Endodermal cell (in vitro differentiated cells): ENCODE data around the gene NFKBIA. TPM values are rescaled to one million over a fixed set of nuclear protein-coding genes. Genes with fewer than 3 reads are reported as not detected.

Source experiments
- DNase-seq: peaks from one replicate; pipeline ENCODE4 v3.0.0-alpha.2; 2017
- H3K27ac ChIP-seq: 2 replicates; pipeline ENCODE4 v1.5.1; 2013; ENCODE audit warnings: mild to moderate bottlenecking, low read depth, low read length, moderate library complexity
- H3K27me3 ChIP-seq: 2 replicates; pipeline ENCODE4 v1.6.1; 2013; ENCODE audit warnings: mild to moderate bottlenecking, low read length, moderate library complexity; ENCODE audit not compliant: insufficient read depth, control insufficient read depth, poor library complexity, severe bottlenecking
- H3K36me3 ChIP-seq: 2 replicates; pipeline ENCODE4 v1.7.0; 2013; ENCODE audit warnings: mild to moderate bottlenecking, low read length, moderate library complexity; ENCODE audit not compliant: control insufficient read depth, insufficient read depth
- H3K4me1 ChIP-seq: one replicate; pipeline ENCODE4 v1.7.0; 2013; ENCODE audit warnings: low read length; ENCODE audit not compliant: control insufficient read depth, insufficient read depth
- H3K4me3 ChIP-seq: 2 replicates; pipeline ENCODE4 v1.5.1; 2013; ENCODE audit warnings: mild to moderate bottlenecking, low read length, moderate library complexity
- H3K9ac ChIP-seq: 2 replicates; pipeline ENCODE4 v1.6.1; 2013; ENCODE audit warnings: mild to moderate bottlenecking, low read length, moderate library complexity; ENCODE audit not compliant: poor library complexity, severe bottlenecking; ENCODE audit errors: extremely low read depth
- H3K9me3 ChIP-seq: 2 replicates; pipeline ENCODE4 v1.6.1; 2013; ENCODE audit warnings: mild to moderate bottlenecking, low read length, moderate library complexity; ENCODE audit not compliant: control insufficient read depth
- H3K27ac Mint-ChIP-seq: 2 replicates; pipeline ENCODE4 v1.8.0; 2020; ENCODE audit warnings: mixed read lengths
- H3K27me3 Mint-ChIP-seq: 2 replicates; pipeline ENCODE4 v1.8.0; 2021; ENCODE audit warnings: mild to moderate bottlenecking, mixed read lengths; ENCODE audit not compliant: insufficient read depth
- H3K36me3 Mint-ChIP-seq: 2 replicates; pipeline ENCODE4 v1.8.0; 2020; ENCODE audit warnings: low read depth, mixed read lengths
- H3K4me1 Mint-ChIP-seq: 2 replicates; pipeline ENCODE4 v1.8.0; 2020; ENCODE audit warnings: mixed read lengths
- H3K4me3 Mint-ChIP-seq: 2 replicates; pipeline ENCODE4 v1.8.0; 2020; ENCODE audit warnings: mild to moderate bottlenecking, moderate library complexity, mixed read lengths
- H3K9me3 Mint-ChIP-seq: 2 replicates; pipeline ENCODE4 v1.8.0; 2020; ENCODE audit warnings: mild to moderate bottlenecking, mixed read lengths
- WGBS, 2 experiments: methylation state at CpG; one replicate each; pipeline versions ENCODE4 v1.1.5 to v1.1.7; 2013; ENCODE audit warnings: missing lambda C conversion rate in 2 of 2, mixed read lengths in 1 of 2; ENCODE audit not compliant: insufficient coverage in 1 of 2, insufficient read length in 1 of 2; 5-methylcytosine and 5-hydroxymethylcytosine counted together
- total RNA-seq, 2 donors: library from RNA; stranded (reverse); fragmentation: NEBNext Ultra II Directional in 1 of 2; extraction: Animal tissue kit (Norgen Biotek cat#: 25700) in 1 of 2; gene quantifications; 2 replicates in 1 of 2; 3 replicates in 1 of 2; pipeline ENCODE4 v1.2.1, GENCODE V29; 2021
- TF ChIP-seq, protein P1 (sequence below): fragments of 200-600 bp; sonication (generic); conservative IDR thresholded peaks from 2 replicates; pipeline ENCODE4 v1.5.0; 2021; ENCODE audit warnings: antibody characterized with exemption, mild to moderate bottlenecking

The NFKBIA gene
- total RNA-seq, 2 donors from 2014 or later, result 148 to 188 TPM

DNA sequence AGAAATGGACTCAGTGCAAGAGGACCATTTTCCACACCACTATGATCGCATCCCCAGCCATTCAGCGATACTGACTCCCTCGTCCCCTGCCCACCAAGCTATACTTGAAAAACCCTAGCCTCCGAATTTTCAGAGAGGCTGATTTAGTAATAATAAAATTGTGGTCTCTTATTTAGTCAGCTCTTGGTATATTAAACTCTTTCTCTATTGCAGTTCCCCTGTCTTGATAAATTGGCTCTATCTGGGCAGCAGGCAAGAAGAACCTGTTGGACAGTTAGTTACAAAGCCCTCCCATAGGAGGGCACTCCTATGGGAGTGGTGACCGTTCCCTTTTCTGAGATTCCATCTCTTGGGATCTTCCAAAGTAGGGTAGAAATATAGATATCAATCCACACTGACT lies 33.6 kb downstream of the NFKBIA start:
- DNase-seq, result no peak
- TF ChIP-seq, protein P1, sequence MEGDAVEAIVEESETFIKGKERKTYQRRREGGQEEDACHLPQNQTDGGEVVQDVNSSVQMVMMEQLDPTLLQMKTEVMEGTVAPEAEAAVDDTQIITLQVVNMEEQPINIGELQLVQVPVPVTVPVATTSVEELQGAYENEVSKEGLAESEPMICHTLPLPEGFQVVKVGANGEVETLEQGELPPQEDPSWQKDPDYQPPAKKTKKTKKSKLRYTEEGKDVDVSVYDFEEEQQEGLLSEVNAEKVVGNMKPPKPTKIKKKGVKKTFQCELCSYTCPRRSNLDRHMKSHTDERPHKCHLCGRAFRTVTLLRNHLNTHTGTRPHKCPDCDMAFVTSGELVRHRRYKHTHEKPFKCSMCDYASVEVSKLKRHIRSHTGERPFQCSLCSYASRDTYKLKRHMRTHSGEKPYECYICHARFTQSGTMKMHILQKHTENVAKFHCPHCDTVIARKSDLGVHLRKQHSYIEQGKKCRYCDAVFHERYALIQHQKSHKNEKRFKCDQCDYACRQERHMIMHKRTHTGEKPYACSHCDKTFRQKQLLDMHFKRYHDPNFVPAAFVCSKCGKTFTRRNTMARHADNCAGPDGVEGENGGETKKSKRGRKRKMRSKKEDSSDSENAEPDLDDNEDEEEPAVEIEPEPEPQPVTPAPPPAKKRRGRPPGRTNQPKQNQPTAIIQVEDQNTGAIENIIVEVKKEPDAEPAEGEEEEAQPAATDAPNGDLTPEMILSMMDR, result no peak
- H3K9ac ChIP-seq, result no peak overlapping the region
- Mint-ChIP-seq H3K4me3 (no peak overlapping the region), H3K27ac (no peak overlapping the region), H3K9me3 (peaks cover 9% of the 10 kb centered on the region), H3K36me3 (no peaks in the 10 kb centered on the region), H3K4me1 (peaks cover 23% of the 10 kb centered on the region), H3K27me3 (no peaks in the 10 kb centered on the region)
- H3K9me3 ChIP-seq, result peaks cover 10% of the 10 kb centered on the region
- peaks cover 15% of the 10 kb centered on the region for H3K4me1 ChIP-seq
- no peak overlapping the region for H3K27ac ChIP-seq
- no peak overlapping the region for H3K4me3 ChIP-seq
- H3K36me3 ChIP-seq, result no peaks in the 10 kb centered on the region
- 76% methylated on average over 5 of the region's 5 CpGs; no CpG with 5 or more reads in 1 of the 2 experiments for WGBS, 2 experiments
- H3K27me3 ChIP-seq, result no peaks in the 10 kb centered on the region

DNA sequence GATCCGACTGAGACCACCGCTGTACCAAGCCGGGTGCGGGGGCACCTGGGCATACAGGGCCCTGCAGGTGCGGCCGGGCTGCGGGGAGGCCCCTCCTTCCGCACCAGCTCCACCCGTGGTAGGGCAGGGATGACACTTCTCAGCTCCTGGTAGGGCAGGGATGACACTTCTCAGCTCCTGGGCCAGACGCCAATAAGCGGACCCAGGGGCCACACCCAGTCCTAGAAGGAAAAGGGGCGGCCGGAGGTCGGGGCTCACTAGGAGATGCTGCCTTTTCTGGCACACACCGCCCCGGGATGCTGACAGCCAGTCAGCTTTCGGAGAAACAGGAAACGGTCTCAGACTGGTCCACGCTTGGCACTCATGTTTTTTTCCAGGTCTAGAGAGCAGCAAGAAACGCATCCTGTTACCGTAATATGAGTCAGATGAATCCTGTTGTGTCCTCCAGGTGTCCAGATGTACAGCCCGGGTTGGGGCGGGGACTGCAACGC lies 34.8 kb downstream of the NFKBIA start:
- Mint-ChIP-seq H3K9me3 (peaks cover 9% of the 10 kb centered on the region), H3K27me3 (no peaks in the 10 kb centered on the region)
- WGBS, 2 experiments, result 94% methylated on average over 17 to 24 of the region's 24 CpGs

DNA sequence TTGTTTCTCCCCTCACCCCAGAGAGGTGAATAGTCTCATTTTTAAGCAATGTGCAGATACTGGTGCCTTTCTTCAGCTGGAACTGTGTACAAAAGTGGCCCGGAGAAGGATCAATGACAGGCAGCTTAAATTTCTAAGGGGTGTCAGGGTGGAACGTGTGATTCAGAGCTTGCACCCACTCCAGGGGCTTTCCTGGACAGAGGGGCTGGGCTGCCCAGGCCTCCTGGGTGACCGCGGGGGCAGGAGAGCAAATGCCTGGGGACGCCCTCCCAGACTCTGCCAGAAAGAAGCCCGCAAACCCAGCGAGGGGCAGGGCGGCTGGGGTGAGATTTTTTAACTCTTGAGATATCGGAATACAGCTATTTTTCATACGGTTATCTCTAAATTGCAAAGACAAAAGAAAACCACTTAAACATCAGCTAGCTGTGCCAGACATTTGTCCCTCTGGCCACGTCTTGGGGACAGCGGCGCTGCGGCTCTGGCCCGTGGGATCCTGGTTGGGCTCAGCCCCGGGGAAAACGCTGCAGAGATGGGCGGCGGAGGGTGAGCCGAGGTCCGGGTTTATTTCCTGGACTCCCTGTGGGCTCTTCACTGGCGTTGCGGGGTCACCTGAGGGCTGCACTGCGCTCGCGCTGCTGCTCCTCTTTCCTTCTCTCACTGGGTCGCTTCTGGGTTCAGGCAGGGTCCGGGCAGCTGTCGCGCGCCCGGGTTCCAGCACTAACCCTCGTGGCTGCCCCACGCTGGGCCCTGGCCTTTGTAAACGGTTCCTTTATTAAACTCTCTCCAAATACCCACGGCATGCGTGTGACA lies 35.8 kb downstream of the NFKBIA start:
- no peak overlapping the region for H3K27ac ChIP-seq
- peaks cover 10% of the 10 kb centered on the region for H3K9me3 ChIP-seq
- H3K27me3 Mint-ChIP-seq, result no peaks in the 10 kb centered on the region
- peaks cover 15% of the 10 kb centered on the region for H3K4me1 ChIP-seq
- H3K4me3 Mint-ChIP-seq, result no peak overlapping the region
- no peak overlapping the region for H3K4me3 ChIP-seq
- TF ChIP-seq, protein P1, result no peak
- peak overlapping the region; percentile 55 for H3K27ac Mint-ChIP-seq
- H3K9ac ChIP-seq, result no peak overlapping the region
- DNase-seq, result no peak
- no peaks in the 10 kb centered on the region for H3K27me3 ChIP-seq
- peaks cover 23% of the 10 kb centered on the region for H3K4me1 Mint-ChIP-seq
- H3K36me3 Mint-ChIP-seq, result no peaks in the 10 kb centered on the region
- 85 to 88% methylated on average over 26 to 37 of the region's 37 CpGs for WGBS, 2 experiments
- peaks cover 9% of the 10 kb centered on the region for H3K9me3 Mint-ChIP-seq
- H3K36me3 ChIP-seq, result no peaks in the 10 kb centered on the region

More for the DNA sequence above, 34.8 kb downstream of the NFKBIA start:
- peaks cover 10% of the 10 kb centered on the region for H3K9me3 ChIP-seq
- TF ChIP-seq, protein P1, result no peak
- H3K4me1 ChIP-seq, result peaks cover 15% of the 10 kb centered on the region
- H3K36me3 ChIP-seq, result no peaks in the 10 kb centered on the region
- H3K9ac ChIP-seq, result no peak overlapping the region
- Mint-ChIP-seq H3K36me3 (no peaks in the 10 kb centered on the region), H3K4me3 (no peak overlapping the region), H3K27ac (no peak overlapping the region), H3K4me1 (peaks cover 23% of the 10 kb centered on the region)
- H3K27me3 ChIP-seq, result no peaks in the 10 kb centered on the region
- no peak overlapping the region for H3K27ac ChIP-seq
- no peak for DNase-seq
- no peak overlapping the region for H3K4me3 ChIP-seq
